Natural killer cell (primary cell): Measurements from ENCODE around the gene GABRQ. TPM values are rescaled to one million over a fixed set of nuclear protein-coding genes. Genes with fewer than 3 reads are reported as not detected.

Experiments used
- ATAC-seq, 3 donors: fragments of 150-1000 bp in 2 of 3; fragments of 200-7000 bp in 1 of 3; cut with Tn5 transposase; 1 replicate in 1 of 3; 2 replicates in 2 of 3; pipeline ENCODE4 v1.10.0; 2021; ENCODE audit warnings: mild to moderate bottlenecking in 2 of 3, moderate library complexity in 2 of 3
- DNase-seq, 2 donors: peaks; one replicate each; pipeline versions ENCODE4 v3.0.0 to v3.0.0-alpha.2; 2013 to 2021; ENCODE audit warnings: mixed read lengths in 1 of 2
- H3K27ac ChIP-seq: one replicate; pipeline ENCODE4 v1.5.1; 2013; ENCODE audit warnings: mild to moderate bottlenecking, low read length
- H3K27me3 ChIP-seq: one replicate; pipeline ENCODE4 v1.6.1; 2013; ENCODE audit warnings: low read length; ENCODE audit not compliant: control insufficient read depth, insufficient read depth
- H3K36me3 ChIP-seq: one replicate; pipeline ENCODE4 v1.6.1; 2013; ENCODE audit warnings: low read length; ENCODE audit not compliant: control insufficient read depth, insufficient read depth
- H3K4me1 ChIP-seq: one replicate; pipeline ENCODE4 v1.6.1; 2013; ENCODE audit warnings: low read length; ENCODE audit not compliant: control insufficient read depth, insufficient read depth
- H3K4me3 ChIP-seq: one replicate; pipeline ENCODE4 v1.5.1; 2013; ENCODE audit warnings: low read length
- H3K9me3 ChIP-seq: one replicate; pipeline ENCODE4 v1.6.1; 2013; ENCODE audit warnings: low read length; ENCODE audit not compliant: control insufficient read depth, insufficient read depth
- H3K27ac Mint-ChIP-seq, 2 donors: one replicate each; pipeline ENCODE4 v1.8.0; 2022; ENCODE audit warnings: mild to moderate bottlenecking in 2 of 2, mixed read lengths in 2 of 2, moderate library complexity in 1 of 2
- H3K27me3 Mint-ChIP-seq, 2 donors: one replicate each; pipeline ENCODE4 v1.8.0; 2022; ENCODE audit warnings: low read depth in 2 of 2, mixed read lengths in 2 of 2
- H3K36me3 Mint-ChIP-seq: one replicate; pipeline ENCODE4 v1.8.0; 2022; ENCODE audit warnings: mixed read lengths
- H3K4me1 Mint-ChIP-seq, 2 donors: one replicate each; pipeline ENCODE4 v1.8.0; 2022; ENCODE audit warnings: mixed read lengths in 2 of 2
- H3K4me3 Mint-ChIP-seq: one replicate; pipeline ENCODE4 v1.8.0; 2022; ENCODE audit warnings: mild to moderate bottlenecking, moderate library complexity, mixed read lengths
- H3K9me3 Mint-ChIP-seq, 2 donors: one replicate each; pipeline ENCODE4 v1.8.0; 2022; ENCODE audit warnings: mixed read lengths in 2 of 2
- CTCF ChIP-seq: fragments of 200-600 bp; IDR thresholded peaks from one replicate; pipeline ENCODE4 v1.8.0; 2022; ENCODE audit warnings: antibody characterized with exemption
- WGBS: methylation state at CpG from one replicate; pipeline ENCODE4 v1.1.7; 2013; ENCODE audit warnings: missing lambda C conversion rate; ENCODE audit not compliant: insufficient coverage; 5-methylcytosine and 5-hydroxymethylcytosine counted together
- intact Hi-C: fragments of 100-400 bp; cut with micrococcal nuclease; formaldehyde crosslinking; loops from one replicate; pipeline ENCODE4 v1.14.2; 2022
- total RNA-seq, 4 donors: library from RNA; stranded (reverse); fragments of 120-200 nt in 1 of 4; gene quantifications; one replicate each; pipeline versions ENCODE4 v1.2.3 to v1.2.4, GENCODE V29; 2013 to 2022

Gene GABRQ
- total RNA-seq, 3 donors from 2014 or later (not counting 1 experiment from before 2014, with no cell fraction given), result not detected

GRCh38 chrX:152652467-152652866 lies 14.8 kb downstream of the GABRQ start:
- no peak overlapping the region for H3K27ac ChIP-seq
- H3K4me3 ChIP-seq, result no peak overlapping the region
- Mint-ChIP-seq H3K4me1 (no peaks in the 10 kb centered on the region), H3K27ac (no peak overlapping the region), H3K9me3 (no peaks in the 10 kb centered on the region), H3K27me3 (peaks cover 0 to 21% of the 10 kb centered on the region in 2 donors), H3K4me3 (no peak overlapping the region), H3K36me3 (no peaks in the 10 kb centered on the region)
- DNase-seq (no peak), ATAC-seq (no peak)
- intact Hi-C loops, result no loop called here
- no peaks in the 10 kb centered on the region for H3K9me3 ChIP-seq
- 94% methylated on average over 16 of the region's 16 CpGs for WGBS
- no peaks in the 10 kb centered on the region for H3K27me3 ChIP-seq
- H3K36me3 ChIP-seq, result no peaks in the 10 kb centered on the region
- H3K4me1 ChIP-seq, result no peaks in the 10 kb centered on the region
- TF ChIP-seq CTCF, result no peak

DNA sequence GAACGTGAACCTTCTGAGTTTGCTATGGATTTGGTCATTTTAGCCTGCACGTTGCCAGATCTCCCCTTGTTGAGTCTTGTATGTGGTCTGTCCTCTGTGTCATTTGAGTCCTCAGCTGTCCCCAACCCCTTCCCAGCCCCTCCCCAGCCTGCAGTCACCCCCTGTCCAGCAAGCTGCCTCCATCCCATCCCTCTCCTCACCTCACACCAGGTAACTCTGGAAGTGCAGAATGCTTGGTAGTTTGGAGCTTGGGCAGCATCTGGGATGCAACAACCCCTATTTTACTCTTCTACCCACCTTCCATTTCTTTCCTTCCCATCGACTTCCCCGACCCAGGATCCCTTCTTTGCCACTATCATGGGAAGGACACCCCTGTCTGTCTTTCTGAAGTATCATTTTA lies 18.4 kb downstream of the GABRQ start:
- H3K27ac Mint-ChIP-seq, result no peak overlapping the region
- H3K9me3 Mint-ChIP-seq, result no peaks in the 10 kb centered on the region
- ATAC-seq, result no peak
- intact Hi-C loops, result no loop called here
- H3K36me3 Mint-ChIP-seq, result no peaks in the 10 kb centered on the region
- Histone ChIP-seq H3K27ac (no peak overlapping the region), H3K4me3 (no peak overlapping the region), H3K4me1 (no peaks in the 10 kb centered on the region), H3K27me3 (no peaks in the 10 kb centered on the region), H3K9me3 (no peaks in the 10 kb centered on the region), H3K36me3 (no peaks in the 10 kb centered on the region)
- peaks cover 0 to 13% of the 10 kb centered on the region in 2 donors for H3K27me3 Mint-ChIP-seq
- TF ChIP-seq CTCF, result no peak
- DNase-seq, result no peak
- no peak overlapping the region for H3K4me3 Mint-ChIP-seq
- WGBS, result 83% methylated on average over 1 of the region's 4 CpGs
- H3K4me1 Mint-ChIP-seq, result no peaks in the 10 kb centered on the region

GRCh38 chrX:152656890-152657289 lies 19.2 kb downstream of the GABRQ start:
- no peaks in the 10 kb centered on the region for H3K4me1 ChIP-seq
- DNase-seq (no peak), ATAC-seq (no peak)
- H3K36me3 ChIP-seq, result no peaks in the 10 kb centered on the region
- H3K9me3 Mint-ChIP-seq, result no peaks in the 10 kb centered on the region
- no peak overlapping the region for H3K27ac ChIP-seq
- H3K4me3 Mint-ChIP-seq, result no peak overlapping the region
- no peaks in the 10 kb centered on the region for H3K9me3 ChIP-seq
- no peaks in the 10 kb centered on the region for H3K27me3 ChIP-seq
- 93% methylated on average over 7 of the region's 7 CpGs for WGBS
- no peak for TF ChIP-seq CTCF
- intact Hi-C loops, result no loop called here
- no peaks in the 10 kb centered on the region for H3K4me1 Mint-ChIP-seq
- H3K4me3 ChIP-seq, result no peak overlapping the region
- H3K36me3 Mint-ChIP-seq, result no peaks in the 10 kb centered on the region
- peaks cover 0 to 13% of the 10 kb centered on the region in 2 donors for H3K27me3 Mint-ChIP-seq
- H3K27ac Mint-ChIP-seq, result no peak overlapping the region

GRCh38 chrX:152658302-152658701 lies 20.6 kb downstream of the GABRQ start:
- Mint-ChIP-seq H3K36me3 (no peaks in the 10 kb centered on the region), H3K27ac (no peak overlapping the region), H3K27me3 (peaks cover 0 to 19% of the 10 kb centered on the region in 2 donors), H3K4me1 (no peaks in the 10 kb centered on the region), H3K9me3 (no peaks in the 10 kb centered on the region), H3K4me3 (no peak overlapping the region)
- no peak for ATAC-seq
- H3K27ac ChIP-seq, result no peak overlapping the region
- intact Hi-C loops, result no loop called here
- H3K36me3 ChIP-seq, result no peaks in the 10 kb centered on the region
- TF ChIP-seq CTCF, result no peak
- H3K9me3 ChIP-seq, result no peaks in the 10 kb centered on the region
- WGBS, result 57% methylated on average over 1 of the region's 2 CpGs
- H3K27me3 ChIP-seq, result no peaks in the 10 kb centered on the region
- no peak for DNase-seq
- H3K4me3 ChIP-seq, result no peak overlapping the region
- no peaks in the 10 kb centered on the region for H3K4me1 ChIP-seq
